ENCODE data around the gene UBXN7. TPM values are rescaled to one million over a fixed set of nuclear protein-coding genes. Genes with fewer than 3 reads are reported as not detected.
"Not testable (repeated sequence)": the region's sequence is repeated elsewhere in the genome, so short reads cannot be mapped to it uniquely, and the experiment has no call there.

The UBXN7 gene
- total and polyA plus RNA-seq, 4 donors: 5.2 to 45.8 (median 25.3) TPM

DNA sequence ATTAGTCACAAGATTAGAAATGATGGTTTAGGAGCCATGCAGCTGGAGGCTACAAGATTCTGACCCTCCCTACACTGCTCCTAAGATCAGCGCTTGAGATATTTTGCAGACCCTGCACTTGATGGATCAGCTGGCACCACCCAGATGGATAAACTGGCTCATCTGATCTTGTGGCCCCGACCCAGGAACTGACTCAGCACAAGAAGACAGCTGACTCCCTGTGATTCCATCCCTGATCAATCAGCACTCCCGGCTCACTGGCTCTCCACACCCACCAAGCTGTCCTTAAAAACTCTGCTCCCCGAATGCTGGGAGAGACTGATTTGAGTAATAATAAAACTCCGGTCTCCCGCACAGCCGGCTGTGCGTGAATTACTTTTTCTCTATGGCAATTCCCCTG lies 129.3 kb downstream of the UBXN7 start:
- peaks cover 0 to 13% (median 0%) of the 10 kb centered on the region in 4 donors for H3K36me3 ChIP-seq (ENCODE audit: control insufficient read depth in 4 of 4, insufficient read depth in 4 of 4, low read length in 4 of 4)
- DNase-seq: not testable (repeated sequence)
- whole genome bisulfite sequencing, 2 donors: 89 to 95% methylated on average over 7 to 8 of the region's 8 CpGs

DNA sequence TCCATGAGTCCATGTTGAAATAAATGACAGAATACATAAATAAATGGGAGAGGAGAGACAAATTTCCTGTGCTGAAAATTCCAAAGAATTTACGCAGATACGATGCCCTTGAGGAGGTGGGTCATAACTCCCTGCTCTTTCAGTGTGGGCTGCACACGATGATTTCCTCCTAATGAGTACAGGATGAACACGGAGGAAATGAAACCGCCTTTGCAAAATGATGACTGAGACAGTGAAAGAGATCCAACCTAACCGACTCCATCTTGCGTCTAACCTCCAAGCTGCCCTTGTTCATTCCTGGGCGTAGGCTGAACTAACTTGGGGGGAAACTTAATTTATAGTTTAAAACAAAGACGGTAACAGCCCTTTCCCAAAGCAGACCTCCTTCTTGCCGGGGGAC lies 129.7 kb downstream of the UBXN7 start:
- DNase-seq; ATAC-seq (ENCODE audit: insufficient read depth, low FRiP score); H3K4me1 ChIP-seq (ENCODE audit: control insufficient read depth in 5 of 5, insufficient read depth in 5 of 5, low read length in 5 of 5); H3K27ac ChIP-seq (ENCODE audit: low read depth in 1 of 2, low read length in 1 of 2); H3K9ac ChIP-seq (ENCODE audit: insufficient read depth in 1 of 2, low read length in 2 of 2); H3K9me3 ChIP-seq (ENCODE audit: control insufficient read depth in 4 of 4, insufficient read depth in 3 of 4, low read length in 3 of 4); H3K27me3 ChIP-seq (ENCODE audit: control insufficient read depth in 3 of 3, insufficient read depth in 3 of 3, low read length in 2 of 3); H3K4me3 ChIP-seq: not testable (repeated sequence)
- peaks cover 0 to 13% (median 0%) of the 10 kb centered on the region in 4 donors for H3K36me3 ChIP-seq (ENCODE audit: control insufficient read depth in 4 of 4, insufficient read depth in 4 of 4, low read length in 4 of 4)
- 78% methylated on average over 7 of the region's 10 CpGs for WGBS, 2 donors

More for the DNA sequence above, 129.3 kb downstream of the UBXN7 start:
- H3K9me3 ChIP-seq (ENCODE audit: control insufficient read depth in 4 of 4, insufficient read depth in 3 of 4, low read length in 3 of 4); H3K9ac ChIP-seq (ENCODE audit: insufficient read depth in 1 of 2, low read length in 2 of 2); H3K27ac ChIP-seq (ENCODE audit: low read depth in 1 of 2, low read length in 1 of 2); H3K4me3 ChIP-seq; H3K4me1 ChIP-seq (ENCODE audit: control insufficient read depth in 5 of 5, insufficient read depth in 5 of 5, low read length in 5 of 5); H3K27me3 ChIP-seq (ENCODE audit: control insufficient read depth in 3 of 3, insufficient read depth in 3 of 3, low read length in 2 of 3); ATAC-seq (ENCODE audit: insufficient read depth, low FRiP score): not testable (repeated sequence)

DNA sequence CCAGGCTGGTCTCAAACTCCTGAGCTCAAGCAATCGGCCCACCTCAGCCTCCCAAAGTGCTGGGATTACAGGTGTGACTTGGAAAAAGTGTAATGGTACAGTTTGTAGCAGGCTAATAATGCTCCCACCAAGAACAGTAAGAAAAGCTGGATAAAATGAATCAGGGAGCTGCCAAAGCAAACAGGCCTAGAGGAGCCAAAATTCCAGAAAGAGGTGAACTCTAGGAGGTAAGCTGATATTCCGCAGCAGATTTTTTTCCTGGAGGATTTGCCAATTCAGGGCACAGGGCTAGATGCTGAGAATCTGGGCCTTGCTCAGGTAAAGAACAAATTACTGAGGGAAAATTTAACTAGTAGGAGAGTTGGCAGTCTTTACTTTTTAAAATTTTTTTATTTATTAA lies 133.7 kb downstream of the UBXN7 start:
- Histone ChIP-seq H3K9me3 (ENCODE audit: control insufficient read depth in 4 of 4, insufficient read depth in 3 of 4, low read length in 3 of 4) (no peaks in the 10 kb centered on the region), H3K4me3 (no peak overlapping the region), H3K27ac (ENCODE audit: low read depth in 1 of 2, low read length in 1 of 2) (no peak overlapping the region), H3K9ac (ENCODE audit: insufficient read depth in 1 of 2, low read length in 2 of 2) (no peak overlapping the region), H3K4me1 (ENCODE audit: control insufficient read depth in 5 of 5, insufficient read depth in 5 of 5, low read length in 5 of 5) (no peaks in the 10 kb centered on the region), H3K36me3 (ENCODE audit: control insufficient read depth in 4 of 4, insufficient read depth in 4 of 4, low read length in 4 of 4) (peaks cover 0 to 5% (median 0%) of the 10 kb centered on the region in 4 donors), H3K27me3 (ENCODE audit: control insufficient read depth in 3 of 3, insufficient read depth in 3 of 3, low read length in 2 of 3) (no peaks in the 10 kb centered on the region)
- ATAC-seq (ENCODE audit: insufficient read depth, low FRiP score) (no peak), DNase-seq (no peak)
- whole genome bisulfite sequencing, 2 donors: 97 to 98% methylated on average over 2 of the region's 2 CpGs
- TF ChIP-seq, protein P1, sequence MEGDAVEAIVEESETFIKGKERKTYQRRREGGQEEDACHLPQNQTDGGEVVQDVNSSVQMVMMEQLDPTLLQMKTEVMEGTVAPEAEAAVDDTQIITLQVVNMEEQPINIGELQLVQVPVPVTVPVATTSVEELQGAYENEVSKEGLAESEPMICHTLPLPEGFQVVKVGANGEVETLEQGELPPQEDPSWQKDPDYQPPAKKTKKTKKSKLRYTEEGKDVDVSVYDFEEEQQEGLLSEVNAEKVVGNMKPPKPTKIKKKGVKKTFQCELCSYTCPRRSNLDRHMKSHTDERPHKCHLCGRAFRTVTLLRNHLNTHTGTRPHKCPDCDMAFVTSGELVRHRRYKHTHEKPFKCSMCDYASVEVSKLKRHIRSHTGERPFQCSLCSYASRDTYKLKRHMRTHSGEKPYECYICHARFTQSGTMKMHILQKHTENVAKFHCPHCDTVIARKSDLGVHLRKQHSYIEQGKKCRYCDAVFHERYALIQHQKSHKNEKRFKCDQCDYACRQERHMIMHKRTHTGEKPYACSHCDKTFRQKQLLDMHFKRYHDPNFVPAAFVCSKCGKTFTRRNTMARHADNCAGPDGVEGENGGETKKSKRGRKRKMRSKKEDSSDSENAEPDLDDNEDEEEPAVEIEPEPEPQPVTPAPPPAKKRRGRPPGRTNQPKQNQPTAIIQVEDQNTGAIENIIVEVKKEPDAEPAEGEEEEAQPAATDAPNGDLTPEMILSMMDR (IDR thresholded peaks at IDR 0.05; ENCODE audit: control extremely low read depth, extremely low read depth): no peak

Small RNA genes lying within 50 kb of the gene (small RNA-seq; reads per million reads assigned to genes)
- gene AC069257.2 (ENCODE audit: low replicate concordance) (not detected), gene AC083822.1 (ENCODE audit: low replicate concordance) (not detected), gene AC117490.1 (ENCODE audit: low replicate concordance) (not detected), gene RN7SL434P (ENCODE audit: low replicate concordance) (not detected), gene RN7SL738P (ENCODE audit: low replicate concordance) (not detected), gene RNU6-1279P (ENCODE audit: low replicate concordance) (not detected), gene RNU6-910P (ENCODE audit: low replicate concordance) (not detected)

Other genes starting within 250 kb of the UBXN7 start
- gene ZDHHC19, start 221.0 kb downstream of the UBXN7 start, total RNA-seq: 1 to 10 TPM; 1.1 to 5.4 TPM
- 10 to 100 TPM in 1 of 2 donors, 1 to 10 TPM in 1; 2.6 to 18.9 TPM for gene ZDHHC19, start 221.0 kb downstream of the UBXN7 start, polyA plus RNA-seq
- 1 to 10 TPM; 1.1 to 2.8 TPM for gene SLC51A, start 215.9 kb downstream of the UBXN7 start, total RNA-seq
- gene SLC51A, start 215.9 kb downstream of the UBXN7 start, polyA plus RNA-seq: 1 to 10 TPM in 1 of 2 donors, under 1 TPM in 1; 0.73 to 7.2 TPM
- gene PCYT1A, start 144.7 kb downstream of the UBXN7 start, total RNA-seq: 10 to 100 TPM; 42.5 to 67.4 TPM
- gene PCYT1A, start 144.7 kb downstream of the UBXN7 start, polyA plus RNA-seq: 10 to 100 TPM; 21.2 to 42.8 TPM
- gene DYNLT2B, start 114.2 kb downstream of the UBXN7 start, total RNA-seq: 10 to 100 TPM in 1 of 2 donors, 1 to 10 TPM in 1; 2.5 to 12.7 TPM
- 10 to 100 TPM; 14.7 to 22.4 TPM for gene DYNLT2B, start 114.2 kb downstream of the UBXN7 start, polyA plus RNA-seq
- gene TM4SF19, start 94.0 kb downstream of the UBXN7 start, total RNA-seq: 1 to 10 TPM in 1 of 2 donors, not detected in 1; 7.5 TPM
- gene TM4SF19, start 94.0 kb downstream of the UBXN7 start, polyA plus RNA-seq: 1 to 10 TPM; 3.5 to 9.8 TPM
- 10 to 100 TPM; 16.6 to 25.7 TPM for gene RNF168, start 71.3 kb upstream of the UBXN7 start, total RNA-seq
- 1 to 10 TPM; 7.2 to 9.4 TPM for gene RNF168, start 71.3 kb upstream of the UBXN7 start, polyA plus RNA-seq
- gene SMCO1, start 82.9 kb upstream of the UBXN7 start, total RNA-seq: not detected
- not detected for gene SMCO1, start 82.9 kb upstream of the UBXN7 start, polyA plus RNA-seq
- 1 to 10 TPM; 6.3 to 9.5 TPM for gene WDR53, start 136.1 kb upstream of the UBXN7 start, total RNA-seq
- gene WDR53, start 136.1 kb upstream of the UBXN7 start, polyA plus RNA-seq: 10 to 100 TPM in 1 of 2 donors, 1 to 10 TPM in 1; 9.5 to 17.4 TPM
- 10 to 100 TPM in 1 of 2 donors, 1 to 10 TPM in 1; 7.0 to 10.2 TPM for gene FBXO45, start 136.2 kb upstream of the UBXN7 start, total RNA-seq
- gene FBXO45, start 136.2 kb upstream of the UBXN7 start, polyA plus RNA-seq: 1 to 10 TPM; 3.7 to 4.8 TPM
- 10 to 100 TPM in 1 of 2 donors, 1 to 10 TPM in 1; 9.7 to 17.6 TPM for gene NRROS, start 207.3 kb upstream of the UBXN7 start, total RNA-seq
- gene NRROS, start 207.3 kb upstream of the UBXN7 start, polyA plus RNA-seq: 10 to 100 TPM in 1 of 2 donors, 1 to 10 TPM in 1; 6.6 to 16.3 TPM